Activated naive CD8-positive, alpha-beta T cell treated with anti-CD3 and anti-CD28 coated beads, Interleukin-2, amount 10 ng/mL, durations not matched to agents 7 days and 5 days (primary cell): ENCODE measurements around the gene GFRA3. TPM values are rescaled to one million over a fixed set of nuclear protein-coding genes. Genes with fewer than 3 reads are reported as not detected.

Experiments used
- ATAC-seq: fragments of 150-1000 bp; cut with Tn5 transposase; one replicate; pipeline ENCODE4 v1.10.0; 2021; ENCODE audit warnings: low read depth, moderate library complexity
- POLR2A ChIA-PET: fragments of 350-600 bp; sonication (Branson Sonifier 250); formaldehyde crosslinking; loops from one replicate; lab custom pipeline; 2021; ENCODE audit warnings: antibody characterized with exemption; lab: Charles Lee
- DNase-seq: peaks from one replicate; pipeline ENCODE4 v3.0.0; 2021
- H3K27ac Mint-ChIP-seq: one replicate; pipeline ENCODE4 v1.8.0; 2022; ENCODE audit warnings: mild to moderate bottlenecking, mixed read lengths
- H3K27me3 Mint-ChIP-seq: one replicate; pipeline ENCODE4 v1.8.0; 2022; ENCODE audit warnings: mild to moderate bottlenecking, moderate library complexity, mixed read lengths
- H3K36me3 Mint-ChIP-seq: one replicate; pipeline ENCODE4 v1.8.0; 2021; ENCODE audit warnings: mild to moderate bottlenecking, mixed read lengths
- H3K4me1 Mint-ChIP-seq: one replicate; pipeline ENCODE4 v1.8.0; 2021; ENCODE audit warnings: mixed read lengths
- H3K4me3 Mint-ChIP-seq: one replicate; pipeline ENCODE4 v1.8.0; 2022; ENCODE audit warnings: mild to moderate bottlenecking, moderate library complexity, mixed read lengths
- H3K9me3 Mint-ChIP-seq: one replicate; pipeline ENCODE4 v1.8.0; 2021; ENCODE audit warnings: mixed read lengths
- total RNA-seq, 2 experiments: library from RNA; stranded (reverse); gene quantifications; one replicate each; pipeline ENCODE4 v1.2.3, GENCODE V29; 2021

The GFRA3 gene
- total RNA-seq, 2 experiments from 2014 or later, result not detected

DNA sequence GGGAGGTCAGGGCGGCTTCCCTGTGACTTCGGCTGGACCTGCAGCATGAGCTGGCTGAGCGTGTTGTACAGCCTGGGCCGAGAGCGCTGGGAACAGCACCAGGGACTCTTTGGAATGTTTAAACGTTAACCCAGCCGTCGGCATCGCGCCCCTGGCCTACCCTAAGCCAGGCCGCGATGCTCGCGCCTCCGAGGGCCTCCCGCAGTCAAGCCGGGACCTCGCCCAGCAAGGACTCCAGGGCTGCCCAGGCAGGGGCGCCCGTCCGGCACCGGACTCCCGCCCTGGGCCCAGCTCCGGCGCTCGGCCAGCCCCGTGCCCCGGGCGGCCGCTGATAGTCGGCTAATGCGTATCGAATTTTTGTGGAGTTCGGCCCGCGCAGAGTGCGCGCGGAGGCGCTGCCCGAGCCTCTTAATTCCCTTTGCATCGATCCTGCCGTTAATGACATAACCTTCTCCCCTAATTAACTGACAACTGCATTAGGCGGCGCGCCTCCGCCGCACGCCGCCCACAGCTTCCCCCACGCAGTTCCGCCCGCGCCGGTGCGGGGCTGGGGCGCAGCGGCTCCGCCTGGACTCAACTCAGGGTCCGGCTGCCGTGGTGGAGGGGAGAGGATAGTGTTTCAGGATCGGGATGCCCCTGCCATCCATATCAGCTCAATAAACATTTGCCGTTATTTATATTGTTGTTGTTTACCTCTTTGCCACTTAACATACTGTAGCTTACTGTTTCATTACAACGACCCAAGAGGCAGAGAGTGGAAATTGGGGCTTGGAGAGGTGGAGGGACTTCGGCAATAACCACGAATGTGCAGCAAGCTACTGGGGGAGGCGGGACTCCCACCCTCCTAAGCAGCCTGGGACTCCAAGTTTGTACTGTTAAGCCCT is 32.5 kb downstream of the GFRA3 start:
- no peaks in the 10 kb centered on the region for H3K9me3 Mint-ChIP-seq
- no peaks in the 10 kb centered on the region for H3K36me3 Mint-ChIP-seq
- peak overlapping the region; percentile 68 for H3K4me3 Mint-ChIP-seq
- ATAC-seq (peak; percentile 60), DNase-seq (peak; percentile 52)
- H3K27ac Mint-ChIP-seq, result no peak overlapping the region
- POLR2A ChIA-PET, result interaction anchor here (1.0 kb wide), 1 partner anchor 28 kb away, joined by 5 read pairs; the partner anchor contains the start of gene CDC23
- H3K27me3 Mint-ChIP-seq, result peaks cover 51% of the 10 kb centered on the region
- H3K4me1 Mint-ChIP-seq, result peaks cover 11% of the 10 kb centered on the region

DNA sequence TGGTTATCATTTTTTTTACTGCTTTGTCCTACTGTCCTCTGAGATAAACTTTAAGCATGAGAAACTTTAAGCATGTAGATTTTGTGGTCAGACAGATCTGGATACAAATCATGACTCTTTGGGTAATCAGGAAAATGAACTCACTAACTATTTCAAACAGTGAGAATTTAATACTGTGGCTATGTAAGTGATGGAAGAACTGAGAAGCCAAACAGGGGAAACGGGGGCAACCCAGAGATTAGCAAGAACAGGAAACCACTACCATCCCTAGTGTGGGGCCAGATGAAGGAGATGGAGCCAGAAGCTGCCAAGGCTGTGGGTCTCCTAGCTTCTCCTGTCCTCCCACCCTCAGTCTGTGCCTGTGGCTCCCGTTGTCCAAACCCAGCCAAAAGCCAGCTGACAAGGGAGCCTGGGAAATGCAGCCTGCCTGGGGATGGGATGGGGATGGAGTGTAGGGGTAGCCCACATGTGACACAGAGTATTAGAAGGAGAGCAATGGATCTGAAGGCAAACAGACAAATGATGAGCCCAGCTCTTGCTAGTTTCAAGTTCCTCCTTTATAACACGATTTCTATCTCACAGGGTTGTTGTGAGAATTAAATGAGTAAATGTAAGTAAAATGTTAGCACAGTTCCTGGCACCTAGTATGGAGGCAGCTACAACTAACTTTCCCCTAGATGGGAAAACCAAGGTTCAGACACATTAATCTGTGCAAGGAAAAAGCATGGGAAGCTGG is 33.6 kb downstream of the GFRA3 start:
- Mint-ChIP-seq H3K4me3 (peak overlapping the region; percentile 68), H3K4me1 (peaks cover 11% of the 10 kb centered on the region), H3K27ac (no peak overlapping the region), H3K27me3 (peaks cover 52% of the 10 kb centered on the region), H3K36me3 (no peaks in the 10 kb centered on the region), H3K9me3 (no peaks in the 10 kb centered on the region)
- ATAC-seq (peak; percentile 57), DNase-seq (no peak)
- POLR2A ChIA-PET, result no interaction called here

DNA sequence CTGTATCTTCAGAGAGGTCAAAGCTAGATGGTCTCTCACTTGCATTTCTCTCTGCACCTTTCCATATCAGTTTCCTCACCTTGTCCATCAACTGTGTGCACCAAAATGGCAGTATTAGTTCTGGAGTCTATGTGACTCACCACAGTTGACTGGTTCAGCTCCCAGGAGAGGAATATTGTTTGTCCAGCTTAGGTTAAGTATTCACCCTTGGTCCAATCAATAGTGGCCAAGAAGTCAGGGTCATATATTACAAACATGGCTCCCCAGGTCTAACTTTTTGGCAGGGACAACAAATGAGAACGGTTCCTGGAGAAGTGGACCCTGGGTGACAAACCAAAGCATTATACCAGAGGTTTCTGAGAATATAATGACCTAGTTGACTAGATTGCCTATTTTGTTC is 36.4 kb downstream of the GFRA3 start:
- Mint-ChIP-seq H3K36me3 (no peaks in the 10 kb centered on the region), H3K4me1 (peaks cover 11% of the 10 kb centered on the region), H3K27me3 (peaks cover 41% of the 10 kb centered on the region), H3K9me3 (no peaks in the 10 kb centered on the region), H3K27ac (no peak overlapping the region), H3K4me3 (no peak overlapping the region)
- DNase-seq (no peak), ATAC-seq (no peak)
- POLR2A ChIA-PET, result no interaction called here

DNA sequence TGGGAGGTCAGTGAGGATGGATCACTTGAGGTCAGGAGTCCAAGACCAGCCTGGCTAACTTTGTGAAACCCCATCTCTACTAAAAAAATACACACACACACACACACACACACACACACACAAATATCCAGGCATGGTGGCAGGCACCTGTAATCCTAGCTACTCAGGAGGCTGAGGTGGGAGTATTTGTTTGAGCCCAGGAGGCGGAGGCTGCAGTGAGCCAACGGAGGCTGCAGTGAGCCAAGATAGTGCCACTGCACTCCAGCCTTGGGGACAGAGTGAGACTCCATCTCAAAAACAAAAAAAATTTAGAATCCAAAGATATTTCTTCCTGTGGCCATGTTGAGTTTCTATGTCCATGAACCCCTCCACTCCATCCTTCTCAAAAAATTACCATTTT is 39.8 kb downstream of the GFRA3 start:
- no peak for ATAC-seq
- no peak for DNase-seq
- Mint-ChIP-seq H3K9me3 (no peaks in the 10 kb centered on the region), H3K4me1 (peaks cover 1% of the 10 kb centered on the region), H3K27ac (no peak overlapping the region), H3K27me3 (peaks cover 29% of the 10 kb centered on the region), H3K4me3 (no peak overlapping the region), H3K36me3 (no peaks in the 10 kb centered on the region)
- POLR2A ChIA-PET, result no interaction called here

DNA sequence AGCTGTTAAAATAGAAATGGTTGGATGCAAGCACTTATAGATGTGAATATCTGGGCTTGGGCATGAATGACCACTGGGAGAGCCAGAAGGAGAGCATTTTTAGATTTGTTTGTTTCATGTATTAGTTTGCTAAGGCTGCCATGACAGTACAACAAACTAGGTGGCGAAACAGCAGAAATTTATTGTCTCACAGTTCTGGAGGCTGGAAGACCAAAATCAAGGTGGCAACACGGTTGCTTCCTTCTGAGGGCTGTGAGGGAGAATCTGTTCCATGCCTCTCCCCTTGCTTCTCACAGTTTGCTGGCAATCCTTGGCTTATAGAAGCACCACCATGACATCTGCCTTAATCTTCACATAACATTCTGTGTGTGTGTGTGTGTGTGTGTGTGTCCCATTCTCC is 41.1 kb downstream of the GFRA3 start:
- Mint-ChIP-seq H3K4me1 (peaks cover 1% of the 10 kb centered on the region), H3K27me3 (peaks cover 19% of the 10 kb centered on the region), H3K4me3 (no peak overlapping the region), H3K9me3 (no peaks in the 10 kb centered on the region), H3K27ac (no peak overlapping the region), H3K36me3 (no peaks in the 10 kb centered on the region)
- DNase-seq, result no peak
- POLR2A ChIA-PET, result interaction anchor here (0.6 kb wide), 1 partner anchor 105 kb away, joined by 3 read pairs; no protein-coding TSS in a partner anchor
- ATAC-seq, result no peak

DNA sequence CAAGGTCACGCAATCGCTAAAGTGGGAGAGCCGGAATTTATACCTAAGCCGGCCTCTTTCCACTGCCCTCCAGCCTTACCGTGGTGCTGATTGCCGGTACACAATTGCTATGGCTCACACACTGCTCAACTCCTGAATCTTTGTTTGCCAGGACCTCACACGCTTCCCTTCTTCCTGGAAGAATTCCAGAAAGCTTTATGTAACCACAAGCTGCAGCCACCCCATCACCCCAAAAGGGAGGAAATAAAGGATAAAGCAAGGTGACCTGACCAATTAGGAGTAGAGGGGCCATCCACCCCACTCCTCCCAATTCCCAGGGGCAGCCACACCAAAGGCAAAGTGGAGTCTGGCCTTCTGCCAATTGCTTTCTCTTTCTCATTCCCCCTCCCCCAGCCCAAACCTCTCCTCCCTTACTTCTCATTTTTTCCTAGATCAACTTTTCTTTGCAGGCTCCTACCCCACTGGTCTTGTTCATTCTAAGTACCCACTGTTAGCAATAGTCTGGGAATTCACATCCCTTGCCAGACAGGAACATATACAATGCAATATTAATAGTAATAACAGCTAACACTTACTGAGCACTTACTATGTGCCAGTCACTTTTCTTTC is 43.3 kb downstream of the GFRA3 start:
- no peak for ATAC-seq
- peaks cover under 1% of the 10 kb centered on the region for H3K36me3 Mint-ChIP-seq
- POLR2A ChIA-PET, result no interaction called here

DNA sequence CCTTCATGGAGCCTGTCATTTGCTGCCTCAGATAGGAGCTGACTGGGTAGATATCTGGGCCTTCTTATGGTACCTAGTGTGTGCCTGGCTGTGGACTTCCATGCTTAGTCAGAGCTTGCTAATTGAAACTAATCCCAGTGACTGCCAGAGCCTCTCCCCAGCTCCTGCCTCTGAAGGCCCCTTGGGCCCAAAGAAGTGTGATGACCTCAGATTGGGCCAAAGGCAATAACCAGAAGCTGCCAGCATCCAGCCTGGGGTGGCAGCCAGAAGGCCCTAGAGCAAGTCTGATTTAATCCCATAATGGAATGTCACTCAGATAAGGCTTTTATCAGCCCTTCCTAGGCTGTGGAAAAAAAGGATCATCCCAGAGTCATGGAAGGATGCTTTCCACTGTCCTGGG is 44.2 kb downstream of the GFRA3 start:
- H3K4me1 Mint-ChIP-seq, result peaks cover 1% of the 10 kb centered on the region
- no peak for DNase-seq
- POLR2A ChIA-PET, result interaction anchor here (0.6 kb wide), 1 partner anchor 9 kb away, joined by 6 read pairs; no protein-coding TSS in a partner anchor
- H3K27me3 Mint-ChIP-seq, result peaks cover 17% of the 10 kb centered on the region
- H3K4me3 Mint-ChIP-seq, result no peak overlapping the region
- H3K9me3 Mint-ChIP-seq, result peaks cover 7% of the 10 kb centered on the region
- ATAC-seq, result no peak
- H3K27ac Mint-ChIP-seq, result no peak overlapping the region
- H3K36me3 Mint-ChIP-seq, result peaks cover 2% of the 10 kb centered on the region

More for the DNA sequence above, 43.3 kb downstream of the GFRA3 start:
- H3K27ac Mint-ChIP-seq, result no peak overlapping the region
- peaks cover 14% of the 10 kb centered on the region for H3K27me3 Mint-ChIP-seq
- no peak overlapping the region for H3K4me3 Mint-ChIP-seq
- H3K9me3 Mint-ChIP-seq, result peaks cover 3% of the 10 kb centered on the region
- H3K4me1 Mint-ChIP-seq, result peaks cover 1% of the 10 kb centered on the region
- no peak for DNase-seq

DNA sequence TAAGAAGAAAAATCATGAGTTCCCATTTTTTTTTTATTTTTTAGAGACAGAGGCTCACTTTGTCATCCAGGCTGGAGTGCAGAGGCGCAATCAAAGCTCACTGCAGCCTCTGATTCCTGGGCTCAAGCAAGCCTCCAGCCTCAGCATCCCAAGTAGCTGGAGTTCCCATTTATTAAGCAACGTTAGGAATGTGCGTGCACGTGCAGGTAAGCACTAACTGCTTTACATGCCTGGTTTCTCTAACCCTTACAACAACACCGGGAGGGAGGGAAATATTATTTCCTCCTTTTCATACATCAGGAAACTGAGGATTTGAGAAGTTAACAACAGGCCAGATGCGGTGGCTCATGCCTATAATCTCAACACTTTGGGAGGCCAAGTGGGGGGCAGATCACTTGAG is 45.0 kb downstream of the GFRA3 start:
- peaks cover 1% of the 10 kb centered on the region for H3K4me1 Mint-ChIP-seq
- H3K27ac Mint-ChIP-seq, result no peak overlapping the region
- H3K4me3 Mint-ChIP-seq, result no peak overlapping the region
- POLR2A ChIA-PET, result interaction anchor here (0.6 kb wide), 1 partner anchor 8 kb away, joined by 6 read pairs; no protein-coding TSS in a partner anchor
- H3K36me3 Mint-ChIP-seq, result peaks cover 2% of the 10 kb centered on the region
- DNase-seq, result no peak
- peaks cover 20% of the 10 kb centered on the region for H3K27me3 Mint-ChIP-seq
- peaks cover 7% of the 10 kb centered on the region for H3K9me3 Mint-ChIP-seq
- ATAC-seq, result no peak

DNA sequence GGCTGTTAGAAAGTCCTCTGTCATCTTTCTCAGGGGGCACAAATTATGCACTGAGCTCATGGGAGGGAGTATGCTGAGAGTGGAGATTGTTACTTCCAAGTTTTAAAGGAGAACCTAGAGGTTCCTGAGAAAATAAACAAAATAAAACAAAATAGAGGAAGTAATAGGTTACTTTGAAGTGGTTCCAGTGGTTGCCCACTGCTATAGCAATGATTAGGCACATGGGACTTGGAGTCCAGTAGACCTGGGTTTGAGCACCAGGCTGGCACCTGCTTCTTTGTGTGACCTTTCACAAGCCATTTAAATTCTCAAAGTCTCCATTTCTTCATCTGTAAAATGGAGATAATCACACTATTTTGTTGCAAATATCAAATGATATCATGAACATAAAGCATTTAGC is 47.5 kb downstream of the GFRA3 start:
- H3K27ac Mint-ChIP-seq, result no peak overlapping the region
- no peak overlapping the region for H3K4me3 Mint-ChIP-seq
- DNase-seq (no peak), ATAC-seq (no peak)
- H3K4me1 Mint-ChIP-seq, result peaks cover 4% of the 10 kb centered on the region
- POLR2A ChIA-PET, result no interaction called here
- H3K27me3 Mint-ChIP-seq, result peaks cover 27% of the 10 kb centered on the region
- peaks cover 7% of the 10 kb centered on the region for H3K9me3 Mint-ChIP-seq
- H3K36me3 Mint-ChIP-seq, result peaks cover 2% of the 10 kb centered on the region

DNA sequence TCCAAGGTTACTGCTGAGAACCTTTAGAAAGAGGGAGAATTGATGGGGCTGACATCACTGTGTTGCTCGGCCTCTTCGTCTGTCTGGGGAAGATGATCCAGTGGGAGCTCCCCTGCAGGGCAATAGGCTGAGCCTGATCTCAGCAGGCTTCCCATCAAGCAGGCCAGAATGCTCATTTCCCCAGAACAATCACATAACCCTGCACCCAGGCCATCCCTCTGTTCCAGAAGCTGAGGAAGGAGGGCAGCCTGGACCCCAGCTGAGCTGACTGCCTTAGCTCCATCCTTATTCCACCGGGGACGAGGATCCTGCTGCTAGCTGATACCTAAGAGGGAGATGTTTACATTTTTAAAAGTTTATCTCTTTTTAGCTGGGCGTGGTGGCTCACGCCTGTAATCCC is 49.7 kb downstream of the GFRA3 start:
- peaks cover 21% of the 10 kb centered on the region for H3K27me3 Mint-ChIP-seq
- DNase-seq, result no peak
- POLR2A ChIA-PET, result interaction anchor here (0.6 kb wide), 1 partner anchor 206 kb away, joined by 3 read pairs; no protein-coding TSS in a partner anchor
- no peak overlapping the region for H3K27ac Mint-ChIP-seq
- peaks cover 3% of the 10 kb centered on the region for H3K4me1 Mint-ChIP-seq
- ATAC-seq, result no peak
- H3K9me3 Mint-ChIP-seq, result peaks cover 7% of the 10 kb centered on the region
- H3K4me3 Mint-ChIP-seq, result no peak overlapping the region
- H3K36me3 Mint-ChIP-seq, result peaks cover 2% of the 10 kb centered on the region

DNA sequence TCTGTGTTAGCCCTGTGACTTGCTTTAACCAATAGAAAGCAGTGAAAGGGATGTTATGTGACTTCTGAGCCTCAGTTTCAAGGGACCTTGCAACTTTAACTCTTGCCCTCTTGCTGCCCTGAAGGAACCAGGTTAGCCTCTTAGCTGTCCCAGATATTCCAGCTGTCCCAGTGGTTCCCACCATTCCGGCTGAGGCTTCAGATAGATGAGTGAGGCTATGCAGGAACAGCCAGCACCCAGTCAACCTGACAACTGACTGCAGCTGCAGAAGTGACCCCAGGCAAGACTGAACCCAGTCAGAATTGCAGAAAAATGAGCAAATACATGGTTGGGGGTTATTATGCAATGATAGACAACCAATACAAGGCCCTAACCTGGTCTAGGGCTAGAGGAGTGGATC is 50.9 kb downstream of the GFRA3 start:
- POLR2A ChIA-PET, result interaction anchor here (0.8 to 1.5 kb wide), 3 partner anchors 10 to 115 kb away, joined by 3 to 5 read pairs (median 3); partner anchors contain the start of genes CDC23 and FAM53C
- H3K36me3 Mint-ChIP-seq, result peaks cover 2% of the 10 kb centered on the region
- peaks cover 3% of the 10 kb centered on the region for H3K4me1 Mint-ChIP-seq
- peaks cover 21% of the 10 kb centered on the region for H3K27me3 Mint-ChIP-seq
- H3K9me3 Mint-ChIP-seq, result peaks cover 7% of the 10 kb centered on the region
- DNase-seq, result no peak
- no peak overlapping the region for H3K4me3 Mint-ChIP-seq
- ATAC-seq, result no peak
- H3K27ac Mint-ChIP-seq, result no peak overlapping the region

DNA sequence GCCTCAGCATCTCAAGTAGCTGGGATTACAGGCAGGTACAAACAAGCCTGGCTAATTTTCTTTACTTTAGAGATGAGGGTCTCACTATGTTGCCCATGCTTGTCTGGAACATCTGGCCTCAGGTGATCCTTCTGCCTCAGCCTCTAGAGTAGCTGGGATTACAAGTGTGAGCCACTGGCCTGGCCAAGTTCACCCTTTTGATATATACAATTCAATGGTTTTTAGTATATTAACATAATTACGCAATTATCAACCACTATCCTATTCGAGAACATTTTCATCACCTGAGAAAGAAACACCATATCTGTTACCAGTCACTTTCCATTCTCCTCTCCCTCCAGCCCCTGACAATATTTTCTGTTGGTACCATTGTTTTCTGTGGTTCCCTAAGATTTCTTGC is 57.6 kb downstream of the GFRA3 start:
- Mint-ChIP-seq H3K9me3 (no peaks in the 10 kb centered on the region), H3K27ac (no peak overlapping the region), H3K36me3 (no peaks in the 10 kb centered on the region), H3K27me3 (peaks cover 5% of the 10 kb centered on the region), H3K4me3 (no peak overlapping the region), H3K4me1 (peaks cover 14% of the 10 kb centered on the region)
- POLR2A ChIA-PET, result no interaction called here
- DNase-seq (no peak), ATAC-seq (no peak)
